Fibroblast of peridontal ligament (primary cell): Measurements from ENCODE around the gene ZNF414.
"Not testable (repeated sequence)": the region's sequence is repeated elsewhere in the genome, so short reads cannot be mapped to it uniquely, and the experiment has no call there.

Experiments
- DNase-seq: peaks from one replicate; pipeline ENCODE4 v3.0.0-alpha.2; 2010; ENCODE audit errors: extremely low read depth

ZNF414 gene

DNA sequence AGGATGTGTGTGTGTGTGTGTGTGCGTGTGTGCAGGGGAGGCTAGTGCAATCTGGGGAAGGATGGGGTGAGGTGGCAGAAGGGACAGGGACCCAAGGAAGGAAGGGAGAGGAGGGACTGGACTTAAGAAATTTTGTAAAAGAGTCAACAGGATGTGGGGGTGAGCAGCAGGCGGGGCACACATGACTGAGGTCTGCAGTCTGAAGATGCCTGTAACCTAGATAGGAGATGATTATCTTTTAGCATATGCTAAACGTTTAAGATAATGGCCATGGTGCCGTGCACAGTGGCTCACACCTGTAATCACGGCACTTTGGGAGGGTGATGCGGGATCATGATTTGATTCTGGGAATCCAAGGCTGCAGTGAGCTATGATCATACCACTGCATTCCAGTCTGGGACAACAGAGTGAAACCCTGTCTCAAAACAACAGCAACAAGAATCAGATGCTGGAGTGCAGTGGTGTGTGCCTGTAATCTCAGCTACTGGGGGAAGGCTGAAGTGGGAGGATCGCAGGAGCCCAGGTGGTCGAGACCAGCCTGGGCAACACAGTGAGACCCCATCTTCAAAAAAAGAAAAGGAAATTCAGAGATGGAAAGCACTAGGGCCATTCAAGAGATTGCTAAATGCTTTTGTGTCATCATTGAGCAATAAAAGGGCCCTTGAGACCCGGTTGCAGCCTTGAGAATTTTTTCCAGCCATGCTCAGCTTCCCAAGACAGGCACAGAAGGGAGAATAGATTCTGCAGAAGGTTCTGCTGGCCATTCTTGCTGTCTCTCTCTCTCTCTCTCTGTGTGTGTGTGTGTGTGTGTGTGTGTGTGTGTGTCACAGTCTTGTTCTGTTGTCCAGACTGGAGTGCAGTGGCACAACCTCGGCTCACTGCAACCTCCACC lies 3.8 kb upstream of the ZNF414 start:
- peak; percentile 84 for DNase-seq

DNA sequence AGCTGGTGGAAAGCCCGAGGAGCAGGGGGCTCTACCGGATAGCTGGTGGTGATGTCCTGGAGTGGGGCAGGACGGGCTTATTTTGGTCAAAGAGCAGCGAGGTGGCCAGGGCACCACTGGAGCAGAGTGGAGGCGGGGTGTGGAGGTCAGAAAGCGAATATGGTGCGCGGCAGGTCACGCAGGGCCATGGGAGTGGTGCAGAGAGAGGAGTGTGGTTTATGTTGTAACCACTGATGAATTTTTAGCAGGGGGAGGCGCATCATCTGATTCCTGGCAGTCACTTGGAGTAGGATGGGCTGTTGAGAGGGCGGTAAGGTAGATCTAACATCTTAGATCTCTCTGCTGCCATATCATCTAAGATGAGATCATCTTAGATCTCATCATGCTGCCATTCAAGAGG lies 1.4 kb upstream of the ZNF414 start:
- no peak for DNase-seq

DNA sequence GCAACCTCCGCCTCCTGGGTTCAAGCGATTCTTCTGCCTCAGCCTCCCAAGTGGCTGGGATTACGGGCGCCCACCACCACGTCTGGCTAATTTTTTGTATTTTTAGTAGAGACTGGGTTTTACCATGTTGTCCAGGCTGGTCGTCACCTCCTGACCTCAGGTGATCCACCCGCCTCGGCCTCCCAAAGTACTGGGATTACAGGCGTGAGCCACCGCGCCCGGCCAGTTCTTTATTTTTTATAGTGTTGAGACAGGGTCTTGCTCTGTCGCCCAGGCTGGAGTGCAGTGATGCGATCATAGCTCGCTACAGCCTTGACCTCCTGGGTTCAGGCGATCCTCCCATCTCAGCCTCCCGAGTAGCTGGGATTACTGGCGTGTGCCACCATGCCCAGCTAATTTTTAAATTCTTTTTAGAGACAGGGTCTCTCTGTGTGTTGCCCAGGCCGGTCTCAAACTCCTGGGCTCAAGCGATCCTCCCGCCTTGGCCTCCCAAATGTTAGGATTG lies 590 bp upstream of the ZNF414 start:
- DNase-seq = not testable (repeated sequence)

DNA sequence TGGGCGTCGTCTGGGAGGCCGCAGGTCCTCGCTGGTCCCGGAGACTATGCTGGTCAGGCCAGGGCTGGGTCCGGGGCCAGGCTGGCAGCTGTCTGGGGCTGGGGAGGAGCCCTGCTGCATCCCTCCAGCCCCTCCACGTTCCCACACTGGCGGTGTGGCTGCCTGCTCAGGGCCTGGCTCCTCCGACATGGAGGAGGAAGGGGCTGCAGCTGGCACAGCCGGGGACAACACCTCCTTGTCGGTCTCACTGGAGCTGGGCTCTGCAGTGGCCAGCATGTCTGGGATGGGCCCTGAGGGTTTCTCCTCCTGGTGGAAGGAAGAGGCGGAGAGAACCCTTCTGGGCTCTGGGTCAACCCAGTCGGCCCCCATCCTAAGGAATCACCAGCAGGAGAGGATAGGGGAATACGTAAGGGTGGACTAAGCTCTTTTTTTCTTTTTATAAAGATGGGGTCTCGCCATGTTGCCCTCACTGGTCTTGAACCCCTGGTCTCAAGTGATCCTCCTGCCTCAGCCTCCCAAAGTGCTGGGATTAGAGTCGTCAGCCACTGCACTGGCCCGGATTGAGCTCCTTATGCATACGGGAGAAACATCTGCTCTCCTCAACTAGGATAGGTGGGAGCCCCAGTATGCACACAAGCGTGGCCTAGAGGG lies 806 bp downstream of the ZNF414 start:
- DNase-seq = no peak

DNA sequence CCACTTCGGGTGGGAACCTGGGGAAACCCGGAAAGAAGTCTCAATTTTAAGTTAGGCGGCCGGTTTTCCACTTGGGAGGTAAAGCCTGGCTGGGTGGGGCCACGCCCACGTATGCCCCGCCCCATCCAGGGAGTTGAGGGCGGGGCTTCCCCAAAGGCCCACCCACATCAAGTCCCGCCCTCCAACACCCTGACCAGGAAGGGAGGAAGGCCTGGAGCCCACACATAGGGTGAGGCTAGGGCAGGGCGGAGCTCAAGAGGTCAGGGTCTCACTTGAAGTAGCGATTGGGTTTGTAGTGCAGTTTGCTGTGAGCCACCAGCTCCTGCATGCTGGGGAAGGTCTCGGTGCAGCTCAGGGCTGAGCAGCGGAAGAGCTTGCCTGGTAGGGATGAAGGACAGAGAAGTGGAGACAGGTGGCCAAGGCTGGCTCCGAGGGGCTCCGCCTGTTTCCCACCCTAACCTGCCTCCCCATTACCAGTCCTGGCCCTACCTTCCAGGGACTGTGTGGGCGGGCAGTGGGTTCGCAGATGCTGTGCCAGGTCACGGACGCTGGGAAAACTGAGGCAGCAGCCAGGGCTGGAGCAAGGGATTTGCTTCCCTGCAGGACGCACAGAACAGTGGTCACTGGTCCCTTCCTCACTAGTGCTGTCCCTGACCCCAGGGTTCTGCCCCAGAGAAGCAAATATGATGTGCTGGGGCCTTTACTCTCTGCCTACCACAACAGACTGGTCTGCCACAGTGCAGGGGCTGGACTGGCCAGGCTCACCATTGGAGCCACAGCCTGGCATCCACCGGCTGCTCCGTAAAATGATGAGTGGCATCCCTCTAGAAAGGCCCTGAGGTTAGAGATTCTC lies 1.6 kb downstream of the ZNF414 start:
- DNase-seq = no peak

DNA sequence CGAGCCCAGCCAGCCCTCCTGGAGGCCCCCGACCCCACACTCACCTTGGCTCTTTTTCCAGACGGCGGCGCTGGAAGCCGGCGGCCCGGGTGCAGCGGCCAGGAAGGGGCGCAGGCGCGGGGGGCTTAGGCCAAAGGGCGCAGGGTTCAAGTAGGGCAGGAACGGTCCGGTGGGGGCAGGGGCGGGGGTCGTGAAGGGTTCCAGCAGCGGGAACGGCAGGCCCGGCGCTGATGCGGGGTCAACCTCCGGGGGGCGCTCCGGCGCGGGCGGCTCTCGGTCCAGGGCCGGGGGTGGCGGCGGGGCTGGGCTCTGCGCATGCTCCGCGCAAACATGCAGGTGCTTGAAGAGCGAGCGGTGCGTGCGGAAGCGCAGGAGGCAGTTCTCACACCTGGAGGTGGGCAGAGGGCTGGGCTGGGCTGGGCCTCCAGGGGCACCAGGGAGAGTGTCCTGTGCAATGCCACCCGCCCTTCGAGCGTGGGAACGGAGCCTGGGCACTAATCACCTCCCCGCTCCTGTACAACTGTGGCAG lies 2.3 kb downstream of the ZNF414 start:
- DNase-seq = no peak

DNA sequence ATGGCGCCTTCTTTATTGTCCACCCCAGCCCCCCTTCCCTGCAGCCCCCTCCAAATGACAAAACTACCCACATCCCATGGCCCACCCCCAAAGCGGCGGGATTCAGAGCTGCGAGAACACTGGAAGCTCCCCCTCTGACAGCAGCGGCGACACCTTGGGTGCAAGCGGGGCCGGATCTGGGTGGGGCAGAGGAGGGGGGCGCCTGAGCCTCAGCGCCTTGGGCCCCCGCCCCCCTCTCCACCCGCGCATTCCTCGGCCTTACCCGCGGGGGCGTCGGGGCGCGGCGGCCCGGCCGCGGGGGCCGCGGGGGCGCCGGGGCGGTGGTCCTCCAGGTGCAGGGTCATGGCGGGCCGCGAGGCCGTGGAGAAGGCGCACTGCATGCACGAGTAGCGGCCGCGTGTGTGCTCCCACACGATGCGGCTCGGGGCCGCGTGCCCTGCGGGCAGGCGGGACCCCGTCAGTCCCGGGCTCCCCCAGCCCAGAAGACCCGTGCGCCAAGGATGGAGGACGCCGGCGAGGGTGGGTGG lies 3.3 kb downstream of the ZNF414 start:
- no peak for DNase-seq

DNA sequence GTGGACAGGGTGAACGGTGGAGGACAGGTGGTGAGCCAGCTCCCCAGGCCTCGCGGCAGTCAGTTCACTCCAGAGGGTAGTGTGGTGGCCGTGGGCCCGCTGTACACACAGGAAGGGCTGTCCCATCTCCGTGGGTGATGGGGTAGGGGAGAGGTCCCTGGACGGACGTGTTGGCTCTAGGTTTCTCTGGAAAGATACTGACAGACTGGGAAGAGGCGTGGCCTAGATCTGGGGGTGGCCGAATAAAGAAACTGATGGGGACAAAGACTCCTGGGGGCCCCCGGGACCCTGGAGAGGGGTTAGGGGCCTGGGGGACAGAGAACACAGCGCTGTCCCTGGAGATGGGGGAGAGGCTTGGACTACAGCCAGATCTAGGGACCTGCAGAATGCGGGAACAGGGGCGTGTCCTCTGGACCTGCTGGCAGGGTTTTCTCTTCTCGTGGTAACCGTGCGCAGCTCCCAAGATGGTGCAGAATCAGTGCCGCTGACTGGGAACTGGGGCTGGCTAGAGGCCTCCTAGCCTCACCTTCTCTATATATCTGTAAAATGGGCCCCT lies 7.5 kb downstream of the ZNF414 start:
- no peak for DNase-seq

DNA sequence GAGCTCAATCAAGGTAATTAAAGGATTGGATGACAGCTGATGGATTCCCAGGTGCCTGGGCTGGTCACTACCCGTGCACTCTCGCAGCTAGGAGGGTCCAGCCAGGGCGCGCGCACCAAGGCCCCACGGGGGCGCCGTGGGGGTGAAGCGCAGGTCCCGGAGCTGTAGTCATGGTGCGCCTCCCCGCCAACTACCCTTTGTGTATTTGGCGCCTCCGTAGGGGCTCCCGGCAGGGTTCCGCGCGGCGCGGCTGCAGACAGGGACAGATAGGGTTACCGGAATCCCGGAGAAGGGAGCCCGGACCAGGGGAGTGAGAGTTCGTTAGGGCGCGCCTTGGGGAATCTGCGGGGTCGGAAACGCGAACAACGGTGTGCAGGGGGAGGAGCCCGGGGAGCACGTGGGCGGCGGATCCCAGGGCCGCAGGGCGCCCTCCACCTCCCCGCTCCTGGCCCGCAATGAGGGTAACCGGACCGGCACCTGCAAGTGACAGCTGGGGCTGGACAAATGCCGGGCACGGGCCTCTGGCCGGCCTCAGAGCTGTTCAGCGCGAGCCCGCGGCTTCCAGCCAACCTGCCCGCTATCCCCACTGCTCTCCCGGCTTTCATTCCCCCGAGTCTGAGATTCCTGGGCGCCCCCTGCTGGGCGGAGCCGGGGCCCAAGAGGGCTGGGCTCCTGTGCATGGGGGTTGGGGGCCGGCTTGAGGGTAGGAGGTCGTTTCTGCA lies 8.1 kb downstream of the ZNF414 start:
- peak; percentile 55 for DNase-seq

DNA sequence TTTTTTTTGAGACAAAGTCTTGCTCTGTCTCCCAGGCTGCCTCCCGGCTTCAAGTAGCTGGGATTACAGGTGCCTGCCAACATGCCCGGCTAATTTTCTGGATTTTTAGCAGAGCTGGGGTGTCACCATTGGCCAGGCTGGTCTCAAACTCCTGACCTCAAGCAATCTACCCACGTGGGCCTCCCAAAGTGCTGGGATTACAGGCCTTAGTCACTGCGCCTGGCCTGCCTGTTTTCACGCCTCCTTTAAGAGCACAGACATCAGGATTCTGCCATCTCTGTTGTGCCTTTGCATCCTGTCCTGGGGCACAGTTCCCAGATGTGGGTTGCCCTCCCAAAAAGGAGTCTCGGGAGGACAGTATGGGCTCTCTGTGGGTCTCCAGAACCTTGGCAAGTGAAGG lies 9.0 kb downstream of the ZNF414 start:
- DNase-seq = no peak

DNA sequence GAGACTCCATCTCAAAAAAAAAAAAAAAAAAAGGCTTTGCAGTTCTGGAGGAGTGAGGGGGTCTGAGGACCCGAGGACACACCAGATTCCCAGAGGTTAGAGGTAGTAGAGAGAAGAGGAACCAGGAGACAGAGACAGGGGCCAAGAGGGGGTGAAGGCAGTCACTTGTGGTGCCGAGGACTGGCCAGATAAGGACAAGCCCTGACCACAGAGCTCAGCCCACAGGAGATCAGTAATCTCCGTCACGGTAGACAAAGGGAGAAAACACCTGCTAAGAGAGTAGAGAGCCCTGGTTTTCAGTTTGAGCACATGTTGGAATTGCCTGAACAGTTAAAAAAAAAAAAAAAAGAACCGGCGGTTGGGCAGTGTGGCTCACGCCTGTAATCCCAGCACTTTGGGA lies 9.8 kb downstream of the ZNF414 start:
- no peak for DNase-seq

DNA sequence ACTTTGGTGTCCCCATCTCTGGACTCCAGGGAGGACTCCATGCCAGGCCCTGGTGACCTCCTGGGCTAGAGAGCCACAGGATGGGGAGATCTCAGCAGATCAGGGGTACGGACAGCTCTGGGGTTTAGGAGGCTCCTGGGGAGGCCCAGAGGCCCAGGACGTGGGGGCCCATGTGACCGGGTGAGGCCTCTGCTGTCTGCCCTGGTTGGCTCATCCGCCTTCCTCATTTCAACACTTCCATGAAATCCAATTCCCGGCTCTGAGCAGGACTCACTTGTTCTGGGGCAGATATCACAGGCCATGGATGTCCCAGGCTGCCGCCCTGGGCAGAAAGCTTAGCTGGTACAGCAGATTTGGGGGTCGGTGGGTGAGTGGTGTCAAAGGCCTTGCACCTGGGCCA lies 10.5 kb downstream of the ZNF414 start:
- no peak for DNase-seq

DNA sequence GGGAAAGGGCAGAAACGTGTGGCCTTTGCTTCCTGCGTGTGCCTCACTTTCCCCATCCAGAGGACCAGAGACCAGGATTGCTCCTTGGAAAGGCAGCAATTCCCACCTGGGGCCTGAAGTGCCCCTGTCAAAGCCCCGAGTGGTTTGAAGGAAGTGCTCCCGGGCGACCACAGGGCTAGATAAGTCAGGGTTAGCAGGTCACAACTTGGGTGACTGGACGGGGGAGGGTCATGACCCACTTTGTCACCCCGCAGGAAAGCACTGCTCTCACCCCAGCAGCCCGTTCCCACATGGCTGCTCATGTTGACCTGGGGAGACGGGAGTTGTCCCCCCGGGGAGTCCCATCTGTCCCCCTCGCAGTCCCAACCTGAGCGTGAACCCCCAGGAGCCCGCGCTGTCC lies 12.0 kb downstream of the ZNF414 start:
- DNase-seq = no peak

DNA sequence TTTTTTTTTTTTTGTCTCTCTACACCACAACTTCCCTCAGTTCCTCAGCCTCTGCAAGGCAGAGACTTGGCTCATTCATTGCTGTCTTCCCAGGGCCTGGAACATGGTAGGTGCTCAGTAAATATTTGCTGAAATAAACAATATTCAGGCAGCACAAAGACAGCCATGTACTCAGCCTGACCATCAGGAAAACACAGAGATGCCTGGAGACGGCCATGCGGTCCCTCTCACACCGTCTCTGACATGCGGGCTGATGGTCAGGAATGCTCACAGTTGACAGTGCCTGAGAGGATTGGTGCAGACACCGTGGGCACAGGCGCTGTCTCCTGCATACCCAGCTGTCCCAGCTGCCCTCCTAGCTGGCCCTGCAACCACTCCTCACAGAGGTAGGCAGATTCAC lies 12.5 kb downstream of the ZNF414 start:
- no peak for DNase-seq

DNA sequence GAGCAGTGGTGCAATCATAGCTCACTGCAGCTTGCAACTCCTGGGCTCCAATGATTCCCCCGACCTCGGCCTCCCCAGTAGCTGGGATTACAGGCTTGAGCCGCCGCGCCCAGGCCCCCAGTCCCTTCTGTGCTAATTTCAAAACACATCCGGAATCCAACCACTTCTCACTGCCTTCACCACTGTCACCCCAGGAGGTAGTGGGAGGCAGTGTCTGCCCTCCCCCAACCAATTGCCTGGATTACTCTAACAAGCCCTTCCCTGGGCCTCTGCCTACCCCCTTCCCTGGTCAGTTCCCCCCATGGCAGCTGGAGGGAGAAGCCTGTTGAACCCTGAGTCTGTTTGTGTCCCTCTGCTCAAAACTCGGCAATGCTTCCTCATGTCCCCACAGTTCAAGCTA lies 13.8 kb downstream of the ZNF414 start:
- no peak for DNase-seq

DNA sequence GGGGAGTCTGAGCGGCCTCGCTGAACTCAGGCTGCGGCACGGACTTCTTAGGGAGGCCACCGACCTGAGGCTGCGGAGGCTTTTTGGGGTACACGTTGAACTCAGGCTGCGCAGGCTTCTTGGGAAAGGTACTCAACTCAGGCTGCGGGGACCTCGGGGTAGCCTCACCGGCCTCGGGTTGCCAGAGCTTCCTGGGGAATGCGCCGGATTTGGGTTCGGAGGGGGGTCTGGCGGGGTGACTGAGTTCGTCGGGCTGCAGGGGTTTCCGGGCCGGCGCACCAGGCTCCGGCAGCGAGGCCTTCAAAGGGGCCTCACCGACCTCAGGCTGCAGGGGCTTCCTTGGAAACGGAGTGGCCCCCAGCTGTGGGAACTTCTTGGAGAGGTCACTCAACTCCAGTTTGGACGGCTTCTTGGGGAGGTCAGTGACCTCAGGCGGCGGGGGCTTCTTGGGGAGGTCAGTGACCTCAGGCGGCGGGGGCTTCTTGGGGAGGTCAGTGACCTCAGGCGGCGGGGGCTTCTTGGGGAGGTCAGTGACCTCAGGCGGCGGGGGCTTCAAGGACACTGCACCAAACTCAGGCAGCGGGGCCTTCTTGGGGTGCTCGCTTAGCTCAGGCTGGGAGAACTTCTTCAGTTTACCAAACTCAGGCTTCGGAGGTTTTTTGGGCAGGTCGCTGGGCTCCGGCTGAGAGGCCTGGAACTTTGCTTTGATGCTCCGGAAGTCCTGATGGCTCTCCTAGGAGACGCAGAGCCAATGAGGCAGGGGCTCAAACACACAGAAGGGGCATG lies 14.7 kb downstream of the ZNF414 start:
- DNase-seq = no peak

DNA sequence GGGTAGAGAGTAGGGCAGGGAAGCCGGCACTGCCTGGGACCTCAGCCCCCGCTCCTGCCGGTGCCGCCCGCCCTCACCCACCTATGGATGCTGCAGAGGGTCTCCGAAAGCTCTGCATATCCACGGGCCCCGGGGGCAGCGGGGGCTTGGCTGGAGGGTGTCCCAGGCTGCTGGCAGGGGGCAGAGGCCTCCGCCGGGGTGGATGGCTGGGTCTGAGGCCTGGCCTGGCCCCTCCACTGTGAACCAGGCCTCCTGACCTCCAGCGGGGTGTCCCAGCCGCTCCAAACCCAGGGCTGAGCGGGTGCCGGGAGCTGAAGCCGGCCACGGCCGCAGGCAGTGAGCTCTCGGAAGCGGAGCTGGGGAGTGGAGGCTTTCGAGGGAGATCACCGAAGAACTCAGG lies 15.7 kb downstream of the ZNF414 start:
- DNase-seq = no peak

DNA sequence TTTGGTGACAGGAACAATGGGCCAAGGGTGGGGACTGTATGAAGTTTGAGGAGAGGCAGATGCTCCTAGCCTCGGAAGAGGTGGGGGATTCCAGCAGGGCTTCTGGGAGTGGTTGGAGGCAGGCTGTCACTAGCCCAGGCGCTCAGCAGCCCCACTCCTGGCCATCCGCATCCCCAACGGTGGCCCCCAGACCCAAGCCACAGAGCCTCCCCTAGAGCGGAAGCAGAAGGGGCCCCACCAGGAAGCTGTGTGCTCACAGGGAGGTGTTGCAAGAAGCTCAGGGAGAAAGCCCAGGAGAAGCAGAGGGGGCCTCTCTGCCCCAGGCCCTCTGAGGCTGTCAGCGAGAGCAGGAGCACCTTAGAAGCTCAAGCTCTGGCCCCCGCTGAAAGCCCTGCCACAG lies 19.8 kb downstream of the ZNF414 start:
- DNase-seq = no peak

DNA sequence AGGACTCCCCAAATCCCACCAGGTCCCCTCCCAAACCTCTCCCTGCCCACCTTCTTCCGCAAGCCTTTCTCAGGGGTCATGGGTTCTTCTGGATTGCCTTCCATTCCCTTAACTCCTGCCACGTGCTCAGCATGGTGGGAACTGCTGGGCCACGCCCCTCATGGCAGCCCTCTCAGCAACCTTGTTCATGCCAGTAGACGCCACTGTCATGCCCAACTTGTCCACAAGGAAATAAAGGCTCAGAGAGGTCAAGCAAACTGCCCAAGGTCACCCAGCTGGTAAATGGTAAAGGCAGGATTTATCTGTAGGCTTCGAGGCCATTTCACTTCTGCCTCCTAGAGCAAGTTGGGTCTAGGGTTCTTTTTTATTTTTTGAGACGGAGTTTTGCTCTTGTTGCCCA lies 22.4 kb downstream of the ZNF414 start:
- DNase-seq = no peak

DNA sequence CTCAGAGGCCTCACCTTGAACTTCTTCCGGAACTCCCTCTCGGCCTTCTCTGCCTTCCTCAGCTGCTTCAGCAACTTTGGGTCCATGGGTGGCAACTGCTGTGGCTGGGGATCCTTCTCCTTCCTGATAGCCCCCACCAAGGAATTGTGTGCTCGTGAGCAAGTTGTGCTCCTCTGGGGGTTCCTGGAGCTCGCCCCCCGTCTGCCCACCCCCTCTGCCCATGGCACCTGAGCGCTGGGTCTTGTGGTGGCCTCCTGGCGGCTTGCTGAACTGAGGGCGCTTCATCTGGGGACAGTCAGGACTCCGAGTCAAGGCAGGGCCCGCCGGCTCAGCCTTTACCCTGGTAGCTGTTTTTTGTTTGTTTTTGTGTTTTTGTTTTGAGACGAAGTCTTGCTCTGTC lies 23.1 kb downstream of the ZNF414 start:
- DNase-seq = no peak
